HepG2 (cell line): ENCODE measurements around the gene ALKBH5. TPM values are rescaled to one million over a fixed set of nuclear protein-coding genes. Genes with fewer than 3 reads are reported as not detected.

Experiments
- ARID2 ChIP-seq: sonication (generic); formaldehyde crosslinking; IDR thresholded peaks from 2 replicates; pipeline ENCODE4 v1.8.1; 2022; ENCODE audit warnings: mild to moderate bottlenecking, missing genetic modification reagents, borderline replicate concordance
- ARNT ChIP-seq: fragments of 450-650 bp; IDR thresholded peaks from 2 replicates; pipeline ENCODE4 v1.6.1; 2017
- BCL6 ChIP-seq: IDR thresholded peaks from 2 replicates; pipeline ENCODE4 v1.6.1; 2016; ENCODE audit warnings: missing genetic modification reagents, missing compliant biosample characterization
- CTCF ChIP-seq: sonication (generic); formaldehyde crosslinking; IDR thresholded peaks from 2 replicates; pipeline ENCODE4 v1.5.0; 2020; ENCODE audit warnings: mild to moderate bottlenecking, missing genetic modification reagents, moderate library complexity
- FIP1L1 ChIP-seq: fragments of 200-400 bp; formaldehyde crosslinking; IDR thresholded peaks from 2 replicates; pipeline ENCODE4 v1.6.1; 2018; ENCODE audit warnings: low read depth, mild to moderate bottlenecking, low read length, moderate library complexity, borderline replicate concordance; ENCODE audit not compliant: insufficient read depth
- FOXJ3 ChIP-seq: sonication (generic); formaldehyde crosslinking; IDR thresholded peaks from 2 replicates; pipeline ENCODE4 v1.4.0; 2020; ENCODE audit warnings: missing genetic modification reagents, mild to moderate bottlenecking, borderline replicate concordance
- FOXM1 ChIP-seq: sonication (generic); formaldehyde crosslinking; IDR thresholded peaks from 2 replicates; pipeline ENCODE4 v1.5.0; 2020; ENCODE audit warnings: missing genetic modification reagents
- GZF1 ChIP-seq: sonication (generic); formaldehyde crosslinking; IDR thresholded peaks from 2 replicates; pipeline ENCODE4 v1.5.1; 2020; ENCODE audit warnings: mild to moderate bottlenecking, missing genetic modification reagents
- KAT2B ChIP-seq: fragments of 150-350 bp; IDR thresholded peaks from 2 replicates; pipeline ENCODE4 v1.6.1; 2014; ENCODE audit warnings: low read depth, low read length, borderline replicate concordance
- MXI1 ChIP-seq: IDR thresholded peaks from 3 replicates; pipeline ENCODE4 v1.6.1; 2012; ENCODE audit warnings: low read depth, low read length, inconsistent platforms, borderline replicate concordance
- NCOR1 ChIP-seq: fragments of 200-600 bp; sonication (generic); IDR thresholded peaks from 2 replicates; pipeline ENCODE4 v1.7.0; 2017; ENCODE audit warnings: antibody characterized with exemption, low read length, borderline replicate concordance
- RBM22 ChIP-seq: fragments of 200-400 bp; formaldehyde crosslinking; optimal IDR thresholded peaks from 2 replicates; pipeline ENCODE3; 2017; ENCODE audit warnings: mild to moderate bottlenecking, low read length, moderate library complexity
- RORA ChIP-seq: sonication (generic); formaldehyde crosslinking; IDR thresholded peaks from 2 replicates; pipeline ENCODE4 v1.5.0; 2020; ENCODE audit warnings: mild to moderate bottlenecking, missing genetic modification reagents, moderate library complexity
- SP140L ChIP-seq: sonication (generic); formaldehyde crosslinking; IDR thresholded peaks from 2 replicates; pipeline ENCODE4 v1.4.0; 2020; ENCODE audit warnings: missing genetic modification reagents, borderline replicate concordance
- TEAD3 ChIP-seq: optimal IDR thresholded peaks from 2 replicates; pipeline ENCODE3; 2016; ENCODE audit warnings: borderline replicate concordance
- ZFX ChIP-seq: sonication (generic); formaldehyde crosslinking; IDR thresholded peaks from 2 replicates; pipeline ENCODE4 v1.4.0; 2020; ENCODE audit warnings: mild to moderate bottlenecking, low read depth, missing genetic modification reagents, moderate library complexity
- ZNF235 ChIP-seq: sonication (generic); formaldehyde crosslinking; IDR thresholded peaks from 2 replicates; pipeline ENCODE4 v1.8.1; 2023; ENCODE audit warnings: mild to moderate bottlenecking, missing genetic modification reagents, borderline replicate concordance
- ZNF326 ChIP-seq: sonication (generic); formaldehyde crosslinking; IDR thresholded peaks from 2 replicates; pipeline ENCODE4 v1.4.0; 2020; ENCODE audit warnings: missing genetic modification reagents, borderline replicate concordance
- ZNF446 ChIP-seq: sonication (generic); formaldehyde crosslinking; IDR thresholded peaks from 2 replicates; pipeline ENCODE4 v1.5.0; 2020; ENCODE audit warnings: mild to moderate bottlenecking, missing genetic modification reagents
- ZNF567 ChIP-seq: sonication (generic); formaldehyde crosslinking; IDR thresholded peaks from 2 replicates; pipeline ENCODE4 v1.8.1; 2023; ENCODE audit warnings: mild to moderate bottlenecking, missing genetic modification reagents, borderline replicate concordance
- ZNF605 ChIP-seq: sonication (generic); formaldehyde crosslinking; IDR thresholded peaks from 2 replicates; pipeline ENCODE4 v1.8.0; 2022; ENCODE audit warnings: mild to moderate bottlenecking, missing genetic modification reagents
- ZNF737 ChIP-seq: sonication (generic); formaldehyde crosslinking; IDR thresholded peaks from 2 replicates; pipeline ENCODE4 v1.5.0; 2020; ENCODE audit warnings: missing genetic modification reagents, mild to moderate bottlenecking, borderline replicate concordance
- polyA plus RNA-seq, 8 experiments: library from polyadenylated mRNA; depleted of rRNA in 3 of 8; stranded (reverse) in 7 of 8; unstranded in 1 of 8; fragments of >200 nt; fragmentation: Illumina TruSeq in 4 of 8; extraction: Trizol in 4 of 8; gene quantifications; 2 replicates each; pipeline versions ENCODE4 v1.2.1 to v1.2.3, GENCODE V29; 2011 to 2016; ENCODE audit warnings: low read depth in 4 of 8, missing spikeins in 1 of 8, mixed read lengths in 1 of 8; ENCODE audit not compliant: insufficient read depth in 1 of 8
- total RNA-seq, 5 experiments: library from RNA; depleted of rRNA; stranded (reverse); fragments of >200 nt; fragmentation: Illumina TruSeq; extraction: Trizol; gene quantifications; 2 replicates each; pipeline ENCODE4 v1.2.3, GENCODE V29; 2016; ENCODE audit warnings: low read depth in 1 of 5
- TF ChIP-seq, protein P1 (sequence below): IDR thresholded peaks from 2 replicates; pipeline ENCODE4 v1.6.1; 2016; ENCODE audit warnings: low read depth
- TF ChIP-seq, protein P2 (sequence below): sonication (generic); formaldehyde crosslinking; IDR thresholded peaks from 2 replicates; pipeline ENCODE4 v1.4.0; 2020; ENCODE audit warnings: missing genetic modification reagents
- TF ChIP-seq, protein P3 (sequence below): sonication (generic); formaldehyde crosslinking; IDR thresholded peaks from 2 replicates; pipeline ENCODE4 v1.4.0; 2020; ENCODE audit warnings: missing genetic modification reagents, low read depth, mild to moderate bottlenecking, borderline replicate concordance

The ALKBH5 gene
- total and polyA plus RNA-seq, 2 of the 13 experiments (the other 11 are each of a cell fraction or from before 2014, with no cell fraction given) = 68.9 to 76.9 TPM

- no peak for TF ChIP-seq RBM22
- TF ChIP-seq, protein P1, sequence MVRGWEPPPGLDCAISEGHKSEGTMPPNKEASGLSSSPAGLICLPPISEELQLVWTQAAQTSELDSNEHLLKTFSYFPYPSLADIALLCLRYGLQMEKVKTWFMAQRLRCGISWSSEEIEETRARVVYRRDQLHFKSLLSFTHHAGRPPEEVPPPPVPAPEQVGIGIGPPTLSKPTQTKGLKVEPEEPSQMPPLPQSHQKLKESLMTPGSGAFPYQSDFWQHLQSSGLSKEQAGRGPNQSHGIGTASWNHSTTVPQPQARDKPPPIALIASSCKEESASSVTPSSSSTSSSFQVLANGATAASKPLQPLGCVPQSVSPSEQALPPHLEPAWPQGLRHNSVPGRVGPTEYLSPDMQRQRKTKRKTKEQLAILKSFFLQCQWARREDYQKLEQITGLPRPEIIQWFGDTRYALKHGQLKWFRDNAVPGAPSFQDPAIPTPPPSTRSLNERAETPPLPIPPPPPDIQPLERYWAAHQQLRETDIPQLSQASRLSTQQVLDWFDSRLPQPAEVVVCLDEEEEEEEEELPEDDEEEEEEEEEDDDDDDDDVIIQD = no peak
- 0 out of 2 replicates have a peak, but pooled peaks have one; percentile 10 for TF ChIP-seq BCL6 (CRISPR knock-in tag)
- TF ChIP-seq ZNF567 (CRISPR knock-in tag) = no peak
- TF ChIP-seq ZNF326 = no peak
- no peak for TF ChIP-seq ZNF235 (CRISPR knock-in tag)
- TF ChIP-seq SP140L (CRISPR knock-in tag) = no peak
- TF ChIP-seq ZNF737 (CRISPR knock-in tag) = no peak
- TF ChIP-seq, protein P2, sequence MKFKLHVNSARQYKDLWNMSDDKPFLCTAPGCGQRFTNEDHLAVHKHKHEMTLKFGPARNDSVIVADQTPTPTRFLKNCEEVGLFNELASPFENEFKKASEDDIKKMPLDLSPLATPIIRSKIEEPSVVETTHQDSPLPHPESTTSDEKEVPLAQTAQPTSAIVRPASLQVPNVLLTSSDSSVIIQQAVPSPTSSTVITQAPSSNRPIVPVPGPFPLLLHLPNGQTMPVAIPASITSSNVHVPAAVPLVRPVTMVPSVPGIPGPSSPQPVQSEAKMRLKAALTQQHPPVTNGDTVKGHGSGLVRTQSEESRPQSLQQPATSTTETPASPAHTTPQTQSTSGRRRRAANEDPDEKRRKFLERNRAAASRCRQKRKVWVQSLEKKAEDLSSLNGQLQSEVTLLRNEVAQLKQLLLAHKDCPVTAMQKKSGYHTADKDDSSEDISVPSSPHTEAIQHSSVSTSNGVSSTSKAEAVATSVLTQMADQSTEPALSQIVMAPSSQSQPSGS (CRISPR knock-in tag) = no peak
- TF ChIP-seq FOXJ3 (CRISPR knock-in tag) = no peak
- TF ChIP-seq GZF1 (CRISPR knock-in tag) = no peak
- no peak for TF ChIP-seq ZFX (CRISPR knock-in tag)
- no peak for TF ChIP-seq ARID2 (CRISPR knock-in tag)
- no peak for TF ChIP-seq KAT2B
- TF ChIP-seq ZNF605 (CRISPR knock-in tag) = no peak
- no peak for TF ChIP-seq FOXM1 (CRISPR knock-in tag)
- no peak for TF ChIP-seq TEAD3 (CRISPR knock-in tag)
- 0 out of 3 replicates have a peak, but pooled peaks have one; percentile 22 for TF ChIP-seq MXI1
- TF ChIP-seq ZNF446 (CRISPR knock-in tag) = no peak; the same call in 1 of the 2 replicates
- TF ChIP-seq ARNT = no peak
- TF ChIP-seq CTCF (CRISPR knock-in tag) = peak; percentile 32; the same call in 1 of the 2 replicates
- TF ChIP-seq, protein P3, sequence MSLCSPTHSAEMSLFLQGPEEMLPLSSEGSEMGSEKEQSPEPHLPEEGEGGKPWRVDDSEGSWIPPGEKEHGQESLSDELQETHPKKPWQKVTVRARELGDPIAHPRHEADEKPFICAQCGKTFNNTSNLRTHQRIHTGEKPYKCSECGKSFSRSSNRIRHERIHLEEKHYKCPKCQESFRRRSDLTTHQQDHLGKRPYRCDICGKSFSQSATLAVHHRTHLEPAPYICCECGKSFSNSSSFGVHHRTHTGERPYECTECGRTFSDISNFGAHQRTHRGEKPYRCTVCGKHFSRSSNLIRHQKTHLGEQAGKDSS (CRISPR knock-in tag) = no peak; the same call in 1 of the 2 replicates
- no peak for TF ChIP-seq FIP1L1
- TF ChIP-seq NCOR1 = no peak
- no peak for TF ChIP-seq RORA
Measured at GRCh38 chr17:18184143-18185031, 759 bp downstream of the ALKBH5 start (continued).
